SH-SY5Y (cell line): ENCODE results near the gene GATA6.

Experiments
- GATA2 ChIP-seq: IDR thresholded peaks from 2 replicates; pipeline ENCODE4 v1.6.1; 2011; ENCODE audit warnings: mild to moderate bottlenecking, low read depth, low read length
- GATA3 ChIP-seq: IDR thresholded peaks from 2 replicates; pipeline ENCODE4 v1.6.1; 2011; ENCODE audit warnings: low read depth, mild to moderate bottlenecking, low read length, moderate library complexity

The GATA6 gene

DNA sequence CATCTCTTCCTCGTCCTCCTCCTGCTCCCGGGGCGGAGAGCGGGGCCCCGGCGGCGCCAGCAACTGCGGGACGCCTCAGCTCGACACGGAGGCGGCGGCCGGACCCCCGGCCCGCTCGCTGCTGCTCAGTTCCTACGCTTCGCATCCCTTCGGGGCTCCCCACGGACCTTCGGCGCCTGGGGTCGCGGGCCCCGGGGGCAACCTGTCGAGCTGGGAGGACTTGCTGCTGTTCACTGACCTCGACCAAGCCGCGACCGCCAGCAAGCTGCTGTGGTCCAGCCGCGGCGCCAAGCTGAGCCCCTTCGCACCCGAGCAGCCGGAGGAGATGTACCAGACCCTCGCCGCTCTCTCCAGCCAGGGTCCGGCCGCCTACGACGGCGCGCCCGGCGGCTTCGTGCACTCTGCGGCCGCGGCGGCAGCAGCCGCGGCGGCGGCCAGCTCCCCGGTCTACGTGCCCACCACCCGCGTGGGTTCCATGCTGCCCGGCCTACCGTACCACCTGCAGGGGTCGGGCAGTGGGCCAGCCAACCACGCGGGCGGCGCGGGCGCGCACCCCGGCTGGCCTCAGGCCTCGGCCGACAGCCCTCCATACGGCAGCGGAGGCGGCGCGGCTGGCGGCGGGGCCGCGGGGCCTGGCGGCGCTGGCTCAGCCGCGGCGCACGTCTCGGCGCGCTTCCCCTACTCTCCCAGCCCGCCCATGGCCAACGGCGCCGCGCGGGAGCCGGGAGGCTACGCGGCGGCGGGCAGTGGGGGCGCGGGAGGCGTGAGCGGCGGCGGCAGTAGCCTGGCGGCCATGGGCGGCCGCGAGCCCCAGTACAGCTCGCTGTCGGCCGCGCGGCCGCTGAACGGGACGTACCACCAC, 2.1 kb downstream of the GATA6 start:
- TF ChIP-seq GATA2: no peak
- no peak for TF ChIP-seq GATA3

DNA sequence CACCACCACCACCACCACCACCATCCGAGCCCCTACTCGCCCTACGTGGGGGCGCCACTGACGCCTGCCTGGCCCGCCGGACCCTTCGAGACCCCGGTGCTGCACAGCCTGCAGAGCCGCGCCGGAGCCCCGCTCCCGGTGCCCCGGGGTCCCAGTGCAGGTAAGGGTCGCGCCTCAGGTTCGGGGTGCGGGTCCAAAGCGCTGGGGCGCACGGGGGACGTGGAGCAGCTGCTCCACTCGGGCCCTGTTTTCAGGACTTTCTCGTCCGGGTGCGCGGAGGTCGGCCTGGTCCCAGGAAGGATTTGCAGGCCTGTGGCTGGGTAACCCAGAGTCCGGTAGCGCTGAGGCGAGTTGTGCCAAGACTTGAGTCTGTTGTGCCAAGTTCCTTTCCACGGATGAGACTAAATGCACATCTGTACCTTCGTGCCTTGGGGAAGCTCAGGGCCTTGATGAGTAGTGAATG, 2.8 kb downstream of the GATA6 start:
- no peak for TF ChIP-seq GATA2
- no peak for TF ChIP-seq GATA3

DNA sequence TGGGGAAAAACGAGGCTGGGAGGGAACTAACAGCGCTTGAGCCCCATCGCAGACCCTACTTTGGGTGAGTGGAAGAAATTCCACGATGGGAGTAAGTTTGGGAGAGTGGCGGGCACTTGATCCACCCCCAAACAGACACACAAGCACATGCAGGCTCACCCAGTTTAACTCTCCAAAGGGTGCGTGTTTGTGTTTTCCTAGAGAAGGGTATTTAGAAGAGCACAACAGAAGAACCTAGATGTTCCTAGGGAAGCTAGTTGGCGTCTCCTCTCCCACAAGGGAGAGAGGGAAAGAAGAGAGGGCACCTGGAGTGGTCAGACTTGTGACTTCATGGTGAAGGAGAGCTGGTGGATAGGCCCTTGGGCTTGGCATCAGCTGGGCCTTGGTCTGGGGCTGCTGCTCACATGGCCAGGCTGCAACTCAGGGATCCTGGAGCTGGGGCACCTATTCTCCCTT, 3.2 kb downstream of the GATA6 start:
- no peak for TF ChIP-seq GATA3
- no peak for TF ChIP-seq GATA2

DNA sequence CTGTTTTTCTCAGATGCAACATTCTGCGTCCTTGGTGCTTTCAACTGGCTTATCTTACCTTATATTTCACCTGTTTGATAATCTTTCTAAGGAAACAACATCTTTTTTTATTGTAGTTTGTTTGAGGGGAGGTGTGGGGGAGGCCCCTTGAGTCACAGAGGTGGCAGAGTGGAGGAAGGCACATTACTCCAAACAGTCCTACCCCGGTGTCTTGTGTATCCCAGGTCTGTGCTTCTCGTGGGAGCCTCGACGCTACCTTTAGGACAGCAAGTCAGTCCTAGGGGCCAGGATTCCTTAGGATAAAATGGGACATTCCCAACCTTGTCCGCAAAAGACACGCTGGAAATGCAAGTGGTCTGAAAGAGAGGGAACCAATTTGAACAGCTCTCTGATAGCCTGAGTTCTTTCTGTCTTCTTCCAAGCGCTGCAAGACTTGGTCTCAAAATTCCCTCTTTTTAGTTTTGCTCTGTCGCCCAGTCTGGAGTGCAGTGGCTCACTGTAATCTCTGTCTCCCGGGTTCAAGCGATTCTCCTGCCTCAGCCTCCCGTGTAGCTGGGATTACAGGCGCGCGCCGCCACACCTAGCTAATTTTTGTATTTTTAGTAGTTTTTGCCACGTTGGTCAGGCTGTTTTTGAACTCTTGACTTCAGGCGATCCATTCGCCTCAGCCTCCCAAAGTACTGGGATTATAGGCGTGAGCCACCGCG, 4.0 kb downstream of the GATA6 start:
- no peak for TF ChIP-seq GATA2
- TF ChIP-seq GATA3: no peak

DNA sequence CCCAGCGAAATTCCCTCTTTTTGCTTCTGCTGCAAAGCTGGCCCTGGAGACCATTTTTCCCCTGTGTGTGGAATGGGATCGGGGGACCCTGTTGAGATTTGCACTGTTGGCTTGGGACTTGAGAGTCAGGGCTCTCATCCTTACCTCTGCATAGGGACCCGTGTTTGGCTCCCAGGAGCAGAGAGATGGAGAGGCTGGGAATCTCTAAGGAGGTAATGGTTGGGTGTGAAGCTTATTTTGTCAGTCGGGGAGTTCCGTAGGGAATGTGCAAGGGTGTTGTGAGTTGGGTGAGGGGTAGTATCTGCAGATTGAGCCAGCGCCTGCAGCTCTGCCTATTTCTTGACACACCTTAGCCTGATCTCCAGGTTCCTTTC, 4.5 kb downstream of the GATA6 start:
- TF ChIP-seq GATA3: no peak
- TF ChIP-seq GATA2: no peak

DNA sequence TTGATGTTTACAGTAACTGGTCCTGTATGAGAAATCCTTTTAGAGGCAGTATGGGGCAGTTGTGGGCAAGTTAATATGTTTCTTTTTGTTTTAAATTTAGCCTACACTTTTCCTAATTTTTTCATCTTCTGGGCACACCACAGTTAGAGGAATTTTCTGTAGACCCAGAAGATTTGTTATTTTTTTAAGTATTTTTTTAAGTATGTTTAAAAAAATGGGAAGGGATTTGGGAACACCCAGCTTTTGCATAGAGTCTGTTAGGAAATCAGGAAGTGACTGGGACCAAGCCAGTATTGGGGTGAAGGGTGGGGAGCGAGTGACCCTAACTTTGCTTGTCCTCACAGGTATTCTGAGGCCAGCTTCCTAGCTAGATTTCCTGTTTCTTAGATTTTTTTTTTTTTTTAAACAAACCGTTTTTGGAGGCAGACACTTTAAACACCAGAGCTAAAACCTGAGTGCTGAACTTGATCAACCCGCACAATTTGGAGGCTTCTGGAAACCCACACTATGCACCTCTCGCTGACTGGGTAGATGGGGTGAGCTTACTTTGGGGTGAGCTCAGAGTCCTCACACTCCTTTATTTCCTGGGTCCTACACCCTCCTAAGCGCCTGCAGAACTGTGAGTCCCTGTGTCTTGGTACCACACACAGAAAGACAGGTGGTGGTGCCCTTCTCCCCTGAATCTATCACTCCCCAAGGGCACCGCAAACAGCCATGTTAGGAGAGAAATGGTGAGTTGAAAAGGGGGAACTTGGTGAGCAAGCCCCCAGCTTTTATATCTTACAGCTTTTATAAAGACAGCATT, 5.2 kb downstream of the GATA6 start:
- TF ChIP-seq GATA2 (no peak), GATA3 (no peak)

DNA sequence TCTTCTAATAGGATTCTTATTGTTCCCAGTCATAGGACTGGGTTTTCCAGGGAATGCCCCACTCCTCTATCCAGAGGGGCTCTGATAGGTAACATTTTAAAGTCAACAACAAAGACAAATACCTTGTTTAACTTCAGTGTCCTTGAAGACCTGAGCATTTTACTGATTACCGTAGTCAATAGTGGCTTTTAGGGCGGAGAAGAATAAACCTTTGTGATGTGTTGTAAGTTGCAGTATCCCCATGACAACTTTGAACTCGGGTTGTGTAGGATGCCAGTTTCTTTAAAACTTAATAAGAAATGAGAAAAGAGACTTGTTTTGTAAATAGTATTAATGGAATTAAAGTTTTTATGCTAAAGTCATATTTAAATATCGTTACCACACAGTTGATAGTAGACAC, 6.0 kb downstream of the GATA6 start:
- TF ChIP-seq GATA3 (no peak), GATA2 (no peak)

DNA sequence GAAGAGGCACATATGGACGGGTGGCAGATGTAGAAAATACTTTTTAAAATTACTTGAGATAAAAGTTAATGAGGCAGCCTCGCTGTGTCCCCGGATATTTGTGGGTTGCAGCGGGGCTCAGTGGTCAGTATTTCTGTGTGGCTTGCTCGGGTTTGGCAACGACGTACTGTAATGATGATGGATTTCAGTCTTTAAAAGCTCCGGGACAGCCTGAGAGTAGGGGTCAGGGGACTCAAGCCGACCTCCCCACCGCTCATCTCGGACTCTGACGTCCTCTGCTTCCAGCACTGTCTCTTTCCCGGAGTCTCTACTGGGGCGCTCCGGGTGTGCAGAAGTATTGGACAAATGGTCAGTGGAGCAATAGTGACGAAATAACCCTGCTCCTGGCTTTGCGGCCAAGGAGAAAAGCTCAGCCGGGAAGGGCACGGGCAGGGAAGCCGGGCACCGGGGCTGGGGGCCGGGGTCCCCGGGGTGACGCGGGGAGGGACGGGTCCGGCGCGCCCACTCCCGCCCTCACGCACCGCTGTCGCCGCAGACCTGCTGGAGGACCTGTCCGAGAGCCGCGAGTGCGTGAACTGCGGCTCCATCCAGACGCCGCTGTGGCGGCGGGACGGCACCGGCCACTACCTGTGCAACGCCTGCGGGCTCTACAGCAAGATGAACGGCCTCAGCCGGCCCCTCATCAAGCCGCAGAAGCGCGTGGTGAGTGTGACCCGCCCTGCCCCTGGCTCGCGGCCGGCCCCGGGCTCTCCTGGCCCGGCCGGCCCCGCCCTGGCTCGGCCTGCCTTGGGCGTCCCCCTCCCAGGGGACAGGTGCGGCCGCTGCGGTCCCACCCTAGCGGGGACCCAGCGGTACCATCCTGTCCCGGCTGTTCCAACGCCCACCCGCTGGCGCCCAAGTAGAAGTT, 7.3 kb downstream of the GATA6 start:
- TF ChIP-seq GATA2 (no peak), GATA3 (no peak)

DNA sequence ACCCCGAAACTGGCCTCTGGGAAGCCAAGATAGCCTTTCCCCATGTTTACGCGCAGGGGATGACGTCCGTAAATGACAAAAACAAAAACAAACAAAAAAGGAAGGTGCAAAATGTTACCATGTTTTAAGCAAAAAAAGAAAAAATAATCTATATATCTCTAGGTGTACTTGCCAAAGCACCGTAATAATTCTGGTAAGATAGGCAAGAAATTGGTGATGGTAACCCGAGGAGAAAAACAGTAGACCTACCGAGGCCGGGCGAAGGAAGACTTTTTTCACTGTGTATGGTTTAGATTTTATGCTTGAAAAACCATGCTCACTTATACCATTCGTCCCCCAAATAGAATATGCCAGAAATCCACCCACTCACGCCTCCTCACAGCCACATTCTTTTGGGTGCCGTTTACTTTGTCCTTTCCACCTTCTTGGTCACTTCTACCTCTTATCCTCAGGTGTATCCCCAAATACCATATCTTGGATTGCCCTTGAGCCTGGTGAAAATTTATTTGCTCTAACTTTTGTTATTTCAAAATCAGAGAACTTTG, 8.0 kb downstream of the GATA6 start:
- TF ChIP-seq GATA3 (no peak), GATA2 (no peak)

DNA sequence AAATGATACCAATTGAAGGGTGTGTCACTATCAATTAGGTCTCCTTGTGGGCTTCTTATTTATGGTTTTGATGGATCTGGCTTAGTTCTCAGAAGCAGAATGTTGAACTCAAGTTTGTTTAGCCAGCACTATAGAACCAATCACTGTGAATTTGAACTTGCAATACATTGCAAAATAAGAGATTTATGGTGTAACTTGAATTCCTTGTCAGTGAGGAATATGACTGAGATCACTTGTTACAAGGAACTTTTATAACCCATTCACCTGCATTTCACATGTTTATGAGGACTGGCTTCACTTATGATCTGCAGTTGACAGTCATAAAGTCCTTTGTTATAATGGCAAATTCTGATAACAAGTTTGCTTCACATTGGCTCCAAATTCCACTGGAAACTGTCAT, 9.8 kb downstream of the GATA6 start:
- TF ChIP-seq GATA3 (no peak), GATA2 (no peak)

DNA sequence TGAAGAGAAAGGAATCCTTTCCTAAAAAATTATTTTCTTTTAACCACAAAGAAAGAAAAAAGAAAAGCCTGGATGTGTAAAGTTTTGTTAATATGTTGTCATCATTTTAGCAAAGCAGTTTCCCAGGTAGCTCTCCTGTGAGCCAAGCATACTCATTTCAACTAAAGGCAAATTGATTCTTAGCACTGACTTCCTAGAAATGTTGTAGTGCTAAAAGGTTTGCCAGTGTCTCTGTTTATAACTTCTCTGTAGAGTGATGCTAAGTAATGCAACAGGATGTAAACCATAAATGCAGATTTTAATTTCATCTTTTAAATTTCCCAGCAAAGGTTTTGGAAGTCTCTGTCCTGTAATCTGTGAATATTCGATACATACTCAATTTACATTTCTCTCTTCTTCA, 10.2 kb downstream of the GATA6 start:
- TF ChIP-seq GATA3: no peak
- TF ChIP-seq GATA2: no peak

DNA sequence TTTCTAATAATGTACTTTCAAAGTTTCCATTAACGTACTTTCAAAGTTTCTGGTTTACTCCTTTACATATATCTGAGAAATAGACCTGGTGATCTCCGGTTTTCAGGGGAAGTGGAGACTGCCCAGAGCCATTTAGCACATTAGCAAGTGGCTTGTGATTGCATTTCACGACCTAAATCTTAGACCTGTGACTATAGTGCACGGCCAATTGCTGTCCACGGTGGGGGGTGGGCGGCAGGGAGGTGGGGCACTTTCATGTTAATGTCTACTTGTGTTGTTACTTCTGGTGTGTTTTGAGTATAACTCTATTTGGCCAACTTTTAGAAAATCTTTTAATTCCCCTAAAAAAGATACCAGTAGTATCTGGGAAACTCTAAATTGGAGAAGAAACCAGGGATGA, 11.3 kb downstream of the GATA6 start:
- TF ChIP-seq GATA2 (no peak), GATA3 (no peak)
